Ovary (tissue), 3 donors: ENCODE results near the gene TOMM22.

Experiments used
- EP300 ChIP-seq: sonication (generic); formaldehyde crosslinking; IDR thresholded peaks from one replicate; pipeline ENCODE4 v1.6.1; 2017; ENCODE audit warnings: antibody characterized with exemption
- POLR2A ChIP-seq: fragments of 450-650 bp; IDR thresholded peaks from one replicate; pipeline ENCODE4 v1.6.1; 2017; ENCODE audit warnings: antibody characterized with exemption, mild to moderate bottlenecking, moderate library complexity
- TF ChIP-seq, protein P1 (sequence below), 3 donors: fragments of 450-650 bp in 2 of 3; fragments of 200-600 bp in 1 of 3; IDR thresholded peaks; one replicate each; pipeline versions ENCODE4 v1.5.1 to v1.8.0; 2016 to 2022; ENCODE audit warnings: antibody characterized with exemption in 3 of 3, mild to moderate bottlenecking in 1 of 3
- donor health status: DM: no; HTN: no; CAD: no.

DNA sequence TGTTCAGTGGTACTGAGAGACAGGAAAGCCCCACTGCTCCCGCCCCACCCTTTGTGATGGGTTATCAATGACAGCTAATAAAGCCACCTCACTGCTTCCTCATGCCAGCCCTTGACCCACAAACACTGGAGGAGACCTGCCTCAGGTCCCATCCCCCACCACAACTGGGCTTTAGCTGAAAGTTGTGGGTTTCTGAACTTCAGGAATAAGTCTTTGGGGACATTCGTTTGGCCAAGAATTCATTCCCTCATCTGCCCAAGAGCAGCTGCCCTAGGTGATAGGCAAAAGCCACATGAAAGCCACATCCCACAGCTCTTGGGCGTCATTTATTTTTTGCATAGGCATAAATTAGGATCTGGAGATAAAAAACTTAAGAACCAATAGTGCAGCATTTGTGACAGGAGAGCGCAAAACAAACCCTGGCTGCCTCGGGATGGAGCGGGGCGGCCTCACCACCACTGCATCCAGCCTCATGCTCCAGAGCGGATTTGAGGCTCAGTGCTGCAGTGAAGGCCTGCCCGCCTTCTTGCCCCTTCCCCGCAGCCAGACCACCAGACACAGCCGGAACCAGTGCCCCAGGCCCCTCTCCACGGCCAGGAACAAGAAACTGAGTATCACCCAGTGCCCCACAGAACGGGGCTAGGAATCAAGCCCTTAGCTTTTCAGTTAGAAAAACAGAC is 52.8 kb downstream of the TOMM22 start:
- TF ChIP-seq, protein P1, sequence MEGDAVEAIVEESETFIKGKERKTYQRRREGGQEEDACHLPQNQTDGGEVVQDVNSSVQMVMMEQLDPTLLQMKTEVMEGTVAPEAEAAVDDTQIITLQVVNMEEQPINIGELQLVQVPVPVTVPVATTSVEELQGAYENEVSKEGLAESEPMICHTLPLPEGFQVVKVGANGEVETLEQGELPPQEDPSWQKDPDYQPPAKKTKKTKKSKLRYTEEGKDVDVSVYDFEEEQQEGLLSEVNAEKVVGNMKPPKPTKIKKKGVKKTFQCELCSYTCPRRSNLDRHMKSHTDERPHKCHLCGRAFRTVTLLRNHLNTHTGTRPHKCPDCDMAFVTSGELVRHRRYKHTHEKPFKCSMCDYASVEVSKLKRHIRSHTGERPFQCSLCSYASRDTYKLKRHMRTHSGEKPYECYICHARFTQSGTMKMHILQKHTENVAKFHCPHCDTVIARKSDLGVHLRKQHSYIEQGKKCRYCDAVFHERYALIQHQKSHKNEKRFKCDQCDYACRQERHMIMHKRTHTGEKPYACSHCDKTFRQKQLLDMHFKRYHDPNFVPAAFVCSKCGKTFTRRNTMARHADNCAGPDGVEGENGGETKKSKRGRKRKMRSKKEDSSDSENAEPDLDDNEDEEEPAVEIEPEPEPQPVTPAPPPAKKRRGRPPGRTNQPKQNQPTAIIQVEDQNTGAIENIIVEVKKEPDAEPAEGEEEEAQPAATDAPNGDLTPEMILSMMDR (IDR thresholded peaks at IDR 0.05): no peak
- no peak for TF ChIP-seq EP300
- no peak for TF ChIP-seq POLR2A
